Measurements from ENCODE around the gene CADM4.
"Not testable (repeated sequence)": the region's sequence is repeated elsewhere in the genome, so short reads cannot be mapped to it uniquely, and the experiment has no call there.

The CADM4 gene

GRCh38 chr19:43589277-43589676 lies 50.4 kb downstream of the CADM4 start:
- TF ChIP-seq CTCF (IDR thresholded peaks at IDR 0.05; ENCODE audit: low read depth, low read length), result no peak
- DNase-seq (ENCODE audit: extremely low read depth, low read depth), result no peak

GRCh38 chr19:43587029-43587428 lies 52.6 kb downstream of the CADM4 start:
- DNase-seq (ENCODE audit: extremely low read depth, low read depth), result not testable (repeated sequence)

- no peak for DNase-seq (ENCODE audit: extremely low read depth, low read depth)
- no peak for TF ChIP-seq CTCF (IDR thresholded peaks at IDR 0.05; ENCODE audit: low read depth, low read length)
These were observed 53.3 kb downstream of the CADM4 start for GRCh38 chr19:43586346-43586745.

GRCh38 chr19:43584484-43584883 lies 55.2 kb downstream of the CADM4 start:
- TF ChIP-seq CTCF (IDR thresholded peaks at IDR 0.05; ENCODE audit: low read depth, low read length), result no peak

GRCh38 chr19:43582495-43582894 lies 57.2 kb downstream of the CADM4 start:
- DNase-seq (ENCODE audit: extremely low read depth, low read depth), result no peak
- TF ChIP-seq CTCF (IDR thresholded peaks at IDR 0.05; ENCODE audit: low read depth, low read length), result no peak

More at GRCh38 chr19:43584484-43584883, 55.2 kb downstream of the CADM4 start:
- DNase-seq (ENCODE audit: extremely low read depth, low read depth), result no peak

- no peak for TF ChIP-seq CTCF (IDR thresholded peaks at IDR 0.05; ENCODE audit: low read depth, low read length)
These were observed 58.2 kb downstream of the CADM4 start for GRCh38 chr19:43581467-43581866.

GRCh38 chr19:43578787-43579186 lies 60.9 kb downstream of the CADM4 start:
- no peak for DNase-seq (ENCODE audit: extremely low read depth, low read depth)
- no peak for TF ChIP-seq CTCF (IDR thresholded peaks at IDR 0.05; ENCODE audit: low read depth, low read length)

More at GRCh38 chr19:43581467-43581866, 58.2 kb downstream of the CADM4 start:
- no peak for DNase-seq (ENCODE audit: extremely low read depth, low read depth)
